Endothelial cell of umbilical vein (primary cell): Measurements from ENCODE around the gene MB21D2. TPM values are rescaled to one million over a fixed set of nuclear protein-coding genes. Genes with fewer than 3 reads are reported as not detected.

ENCODE experiments used
- BruUV-seq: library from RNA; stranded (reverse); fragments of 400-500 nt; replicated peaks from 2 replicates; lab custom pipeline; 2021; lab: Mats Ljungman, UMichigan
- CTCF ChIA-PET: fragments of 300-600, 350-600 bp; sonication (Branson Sonifier 250); formaldehyde crosslinking; loops from one replicate; lab custom pipeline; 2021; ENCODE audit warnings: antibody characterized with exemption, inconsistent platforms; lab: Charles Lee
- POLR2A ChIA-PET: fragments of 300-600, 350-600 bp; sonication (Branson Sonifier 250); formaldehyde crosslinking; loops from one replicate; lab custom pipeline; 2021; ENCODE audit warnings: antibody characterized with exemption, inconsistent platforms; lab: Charles Lee
- DNase-seq: peaks from one replicate; pipeline ENCODE4 v3.0.0-alpha.2; 2011; ENCODE audit warnings: low read depth, low spot score
- FAIRE-seq: peaks from 2 replicates; lab custom pipeline; 2011; peaks lifted over from hg19 to GRCh38; lab: Jason Lieb, UNC
- H2AFZ ChIP-seq: 2 replicates; pipeline ENCODE4 v1.6.0; 2012; ENCODE audit warnings: low read depth, low read length, control low read depth, inconsistent platforms
- H3K27ac ChIP-seq: 2 replicates; pipeline ENCODE4 v1.5.1; 2011; ENCODE audit warnings: low read depth, mild to moderate bottlenecking, control low read depth, low read length, moderate library complexity; ENCODE audit not compliant: insufficient read depth
- H3K27me3 ChIP-seq, 2 experiments: 2 replicates each; pipeline versions ENCODE4 v1.6.0 to v1.6.1; 2011; ENCODE audit warnings: low read length in 2 of 2, mixed read lengths in 1 of 2; ENCODE audit not compliant: control insufficient read depth in 2 of 2, insufficient read depth in 2 of 2
- H3K36me3 ChIP-seq, 2 experiments: 2 replicates in 1 of 2; 3 replicates in 1 of 2; pipeline ENCODE4 v1.5.1; 2011; ENCODE audit warnings: low read length in 2 of 2, mild to moderate bottlenecking in 1 of 2, moderate library complexity in 1 of 2; ENCODE audit not compliant: control insufficient read depth in 2 of 2, insufficient read depth in 2 of 2; ENCODE audit errors: extremely low read depth in 1 of 2
- H3K4me1 ChIP-seq: 3 replicates; pipeline ENCODE4 v1.5.1; 2011; ENCODE audit warnings: mild to moderate bottlenecking, low read length; ENCODE audit not compliant: control insufficient read depth, insufficient read depth; ENCODE audit errors: extremely low read depth
- H3K4me2 ChIP-seq: 2 replicates; pipeline ENCODE4 v1.6.1; 2011; ENCODE audit warnings: low read length, control low read depth, mixed read lengths; ENCODE audit not compliant: insufficient read depth
- H3K4me3 ChIP-seq, 3 experiments: fragments of 200-600 bp in 1 of 3; sonication (generic), shearing (Covaris generic) in 1 of 3; replicated peaks in 1 of 3; 2 replicates each; pipeline ENCODE4 v1.5.1; 2011 to 2016; ENCODE audit warnings: control low read depth in 3 of 3, low read length in 3 of 3, mild to moderate bottlenecking in 2 of 3, inconsistent platforms in 1 of 3, low read depth in 1 of 3, moderate library complexity in 1 of 3; ENCODE audit not compliant: insufficient read depth in 1 of 3
- H3K79me2 ChIP-seq: 2 replicates; pipeline ENCODE4 v1.6.0; 2012; ENCODE audit warnings: low read length, inconsistent platforms; ENCODE audit not compliant: control insufficient read depth, insufficient read depth
- H3K9ac ChIP-seq: replicated peaks from 2 replicates; pipeline ENCODE3; 2011; ENCODE audit warnings: low read length, control low read depth; ENCODE audit not compliant: insufficient read depth; ENCODE audit errors: extremely low read depth
- H3K9me1 ChIP-seq: replicated peaks from 3 replicates; pipeline ENCODE4 v1.6.0; 2011; ENCODE audit warnings: mild to moderate bottlenecking, low read length; ENCODE audit not compliant: control insufficient read depth, insufficient read depth; ENCODE audit errors: extremely low read depth
- H3K9me3 ChIP-seq: replicated peaks from 2 replicates; pipeline ENCODE4 v1.5.1; 2012; ENCODE audit warnings: low read length, inconsistent platforms; ENCODE audit not compliant: control insufficient read depth, insufficient read depth
- H4K20me1 ChIP-seq: replicated peaks from 2 replicates; pipeline ENCODE3; 2011; ENCODE audit warnings: mild to moderate bottlenecking, low read length; ENCODE audit not compliant: control insufficient read depth, insufficient read depth; ENCODE audit errors: extremely low read depth
- CTCF ChIP-seq, 2 donors: IDR thresholded peaks; 1 replicate in 1 of 2; 2 replicates in 1 of 2; pipeline ENCODE4 v1.5.1; 2011; ENCODE audit warnings: low read length in 2 of 2, mild to moderate bottlenecking in 2 of 2, moderate library complexity in 2 of 2, control low read depth in 1 of 2, inconsistent platforms in 1 of 2, low read depth in 1 of 2; ENCODE audit not compliant: insufficient read depth in 1 of 2; ENCODE audit errors: extremely low read depth in 1 of 2
- EZH2 ChIP-seq: IDR thresholded peaks from 2 replicates; pipeline ENCODE4 v1.6.1; 2012; ENCODE audit warnings: borderline replicate concordance, low read depth, mild to moderate bottlenecking, moderate library complexity, low read length, inconsistent platforms; ENCODE audit not compliant: severe bottlenecking
- FOS ChIP-seq: IDR thresholded peaks from 2 replicates; pipeline ENCODE4 v1.6.1; 2011; ENCODE audit warnings: mild to moderate bottlenecking, low read length, moderate library complexity, borderline replicate concordance; ENCODE audit not compliant: insufficient read depth
- GATA2 ChIP-seq: IDR thresholded peaks from 2 replicates; pipeline ENCODE4 v1.7.0; 2011; ENCODE audit warnings: low read depth, mild to moderate bottlenecking, moderate library complexity, mixed read lengths, low read length; ENCODE audit not compliant: insufficient read length, insufficient read depth
- JUN ChIP-seq: IDR thresholded peaks from 2 replicates; pipeline ENCODE4 v1.6.1; 2011; ENCODE audit warnings: borderline replicate concordance, low read depth; ENCODE audit not compliant: insufficient read length, insufficient read depth
- MAX ChIP-seq: IDR thresholded peaks from 2 replicates; pipeline ENCODE4 v1.6.1; 2011; ENCODE audit not compliant: insufficient read depth, insufficient read length
- MYC ChIP-seq: IDR thresholded peaks from one replicate; pipeline ENCODE4 v1.6.1; 2011; ENCODE audit warnings: mild to moderate bottlenecking, low read depth, low read length
- POLR2A ChIP-seq: IDR thresholded peaks from 2 replicates; pipeline ENCODE4 v1.6.1; 2012; ENCODE audit warnings: low read depth, mild to moderate bottlenecking, control low read depth, low read length
- POLR2AphosphoS5 ChIP-seq: IDR thresholded peaks from 2 replicates; pipeline ENCODE4 v1.6.1; 2012; ENCODE audit warnings: low read depth, mild to moderate bottlenecking, control low read depth, low read length, moderate library complexity; ENCODE audit not compliant: insufficient read depth
- dilution Hi-C: fragments of 300-500 bp; cut with MboI; formaldehyde crosslinking; loops from one replicate; pipeline ENCODE4 v1.15.0; 2019; ENCODE audit warnings: low sequenced_read_pairs; ENCODE audit not compliant: extremely low pct_ligation_motif_present
- intact Hi-C: fragments of 100-400 bp; cut with micrococcal nuclease; formaldehyde crosslinking; loops from one replicate; pipeline ENCODE4 v1.10.0; 2022
- polyA plus RNA-seq, 4 experiments: library from polyadenylated mRNA; depleted of rRNA in 3 of 4; stranded (reverse) in 3 of 4; unstranded in 1 of 4; fragments of >200 nt; gene quantifications; 2 replicates each; pipeline versions ENCODE4 v1.2.1 to v1.2.3, GENCODE V29; 2011 to 2012; ENCODE audit warnings: missing spikeins in 1 of 4
- total RNA-seq: library from RNA; stranded (reverse); gene quantifications from 2 replicates; pipeline ENCODE4 v1.2.3, GENCODE V29; 2021

The MB21D2 gene
- total and polyA plus RNA-seq, 2 donors (not counting 3 experiments of a cell fraction or from before 2014, with no cell fraction given): 6.7 to 7.4 TPM

GRCh38 chr3:192843723-192844485 lies 73.8 kb downstream of the MB21D2 start:
- Histone ChIP-seq H3K9ac (no peak overlapping the region), H3K27me3 (no peaks in the 10 kb centered on the region), H4K20me1 (no peaks in the 10 kb centered on the region), H2AFZ (no peak overlapping the region), H3K36me3 (no peaks in the 10 kb centered on the region), H3K27ac (no peak overlapping the region), H3K9me1 (no peaks in the 10 kb centered on the region), H3K79me2 (no peaks in the 10 kb centered on the region), H3K9me3 (no peaks in the 10 kb centered on the region), H3K4me2 (no peak overlapping the region), H3K4me3 (no peak overlapping the region), H3K4me1 (peaks cover 4% of the 10 kb centered on the region)
- POLR2A ChIA-PET: no interaction called here
- FAIRE-seq (no peak), DNase-seq (no peak)
- no peak for TF ChIP-seq CTCF (IDR thresholded peaks at IDR 0.05; ENCODE audit: extremely low read depth in 1 of 2, insufficient read depth in 1 of 2, low read depth in 1 of 2, low read length in 2 of 2)
- TF ChIP-seq POLR2A: no peak
- no peak for TF ChIP-seq FOS
- TF ChIP-seq JUN: no peak
- no peak for TF ChIP-seq EZH2
- no peak for TF ChIP-seq GATA2
- TF ChIP-seq MAX: no peak
- TF ChIP-seq POLR2AphosphoS5: no peak
- no peak for TF ChIP-seq MYC
- CTCF ChIA-PET: interaction anchor here (0.9 to 1.4 kb wide), 3 partner anchors 8 to 74 kb away, joined by 3 to 4 read pairs (median 3); partner anchors contain the start of gene MB21D2
- intact Hi-C loops (no loop called here), dilution Hi-C loops (no loop called here)
- BruUV-seq: no TSS peak
